Peyer's patch (tissue), 4 donors: Measurements from ENCODE around the gene LMTK2.

Experiments used
- POLR2A ChIP-seq, 2 donors: fragments of 450-650 bp; IDR thresholded peaks; one replicate each; pipeline ENCODE4 v1.5.1; 2017; ENCODE audit warnings: antibody characterized with exemption in 2 of 2, mild to moderate bottlenecking in 2 of 2, moderate library complexity in 2 of 2
- TF ChIP-seq, protein P1 (sequence below), 6 experiments: fragments of 450-650 bp in 4 of 6; fragments of 200-600 bp in 2 of 6; sonication (generic) in 1 of 6; IDR thresholded peaks; one replicate each; pipeline ENCODE4 v1.5.1; 2017 to 2019; ENCODE audit warnings: antibody characterized with exemption in 6 of 6, mild to moderate bottlenecking in 3 of 6, moderate library complexity in 1 of 6

DNA sequence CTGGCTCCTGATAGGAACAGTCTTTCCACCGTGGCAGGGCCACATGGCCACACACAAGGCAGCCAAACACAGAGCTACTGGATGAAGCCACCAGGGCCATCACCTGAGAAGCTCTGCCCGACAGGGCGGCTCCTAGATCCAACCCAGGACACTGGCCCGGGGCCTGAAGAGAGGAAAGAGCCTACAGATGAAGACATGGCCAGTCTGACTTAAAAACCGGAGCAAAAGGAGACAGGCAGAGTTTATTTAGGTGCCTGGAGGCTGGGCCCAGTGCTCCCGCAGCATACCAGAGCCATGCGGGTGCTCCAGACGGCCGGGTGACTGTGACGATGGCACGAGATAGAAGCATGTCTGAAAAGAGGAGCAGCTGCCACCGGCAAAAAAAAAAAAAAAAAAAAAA lies 141.5 kb downstream of the LMTK2 start:
- TF ChIP-seq, protein P1, sequence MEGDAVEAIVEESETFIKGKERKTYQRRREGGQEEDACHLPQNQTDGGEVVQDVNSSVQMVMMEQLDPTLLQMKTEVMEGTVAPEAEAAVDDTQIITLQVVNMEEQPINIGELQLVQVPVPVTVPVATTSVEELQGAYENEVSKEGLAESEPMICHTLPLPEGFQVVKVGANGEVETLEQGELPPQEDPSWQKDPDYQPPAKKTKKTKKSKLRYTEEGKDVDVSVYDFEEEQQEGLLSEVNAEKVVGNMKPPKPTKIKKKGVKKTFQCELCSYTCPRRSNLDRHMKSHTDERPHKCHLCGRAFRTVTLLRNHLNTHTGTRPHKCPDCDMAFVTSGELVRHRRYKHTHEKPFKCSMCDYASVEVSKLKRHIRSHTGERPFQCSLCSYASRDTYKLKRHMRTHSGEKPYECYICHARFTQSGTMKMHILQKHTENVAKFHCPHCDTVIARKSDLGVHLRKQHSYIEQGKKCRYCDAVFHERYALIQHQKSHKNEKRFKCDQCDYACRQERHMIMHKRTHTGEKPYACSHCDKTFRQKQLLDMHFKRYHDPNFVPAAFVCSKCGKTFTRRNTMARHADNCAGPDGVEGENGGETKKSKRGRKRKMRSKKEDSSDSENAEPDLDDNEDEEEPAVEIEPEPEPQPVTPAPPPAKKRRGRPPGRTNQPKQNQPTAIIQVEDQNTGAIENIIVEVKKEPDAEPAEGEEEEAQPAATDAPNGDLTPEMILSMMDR (IDR thresholded peaks at IDR 0.05), result no peak
- no peak for TF ChIP-seq POLR2A (IDR thresholded peaks at IDR 0.05)
